Measurements from ENCODE around the gene PTPRM.

DNA sequence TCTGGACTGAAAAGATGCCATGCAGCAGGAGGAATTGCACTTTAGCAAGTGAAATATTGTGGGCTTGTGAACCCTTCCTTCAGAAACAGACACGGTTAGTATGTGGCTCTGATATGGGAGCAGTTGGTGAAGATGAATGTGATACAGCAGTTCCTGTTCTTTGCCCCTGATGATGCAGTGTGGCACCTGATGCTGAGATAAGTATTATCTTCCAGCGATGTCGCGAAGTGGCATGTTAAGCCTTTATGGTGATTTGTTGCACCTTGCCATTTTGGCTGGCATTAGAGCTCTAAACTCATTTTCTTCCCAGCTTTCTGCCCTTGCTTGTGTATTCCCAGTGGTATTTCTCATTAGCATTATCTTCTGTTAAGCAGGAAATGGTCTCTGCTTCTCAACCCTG lies 600.6 kb downstream of the PTPRM start:
- TF ChIP-seq, protein P1, sequence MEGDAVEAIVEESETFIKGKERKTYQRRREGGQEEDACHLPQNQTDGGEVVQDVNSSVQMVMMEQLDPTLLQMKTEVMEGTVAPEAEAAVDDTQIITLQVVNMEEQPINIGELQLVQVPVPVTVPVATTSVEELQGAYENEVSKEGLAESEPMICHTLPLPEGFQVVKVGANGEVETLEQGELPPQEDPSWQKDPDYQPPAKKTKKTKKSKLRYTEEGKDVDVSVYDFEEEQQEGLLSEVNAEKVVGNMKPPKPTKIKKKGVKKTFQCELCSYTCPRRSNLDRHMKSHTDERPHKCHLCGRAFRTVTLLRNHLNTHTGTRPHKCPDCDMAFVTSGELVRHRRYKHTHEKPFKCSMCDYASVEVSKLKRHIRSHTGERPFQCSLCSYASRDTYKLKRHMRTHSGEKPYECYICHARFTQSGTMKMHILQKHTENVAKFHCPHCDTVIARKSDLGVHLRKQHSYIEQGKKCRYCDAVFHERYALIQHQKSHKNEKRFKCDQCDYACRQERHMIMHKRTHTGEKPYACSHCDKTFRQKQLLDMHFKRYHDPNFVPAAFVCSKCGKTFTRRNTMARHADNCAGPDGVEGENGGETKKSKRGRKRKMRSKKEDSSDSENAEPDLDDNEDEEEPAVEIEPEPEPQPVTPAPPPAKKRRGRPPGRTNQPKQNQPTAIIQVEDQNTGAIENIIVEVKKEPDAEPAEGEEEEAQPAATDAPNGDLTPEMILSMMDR (IDR thresholded peaks at IDR 0.05), result no peak
- TF ChIP-seq POLR2A (IDR thresholded peaks at IDR 0.05), result no peak

Measured in lower leg skin (tissue), 3 donors.